Esophagus (tissue), 2 donors: Measurements from ENCODE around the gene CARD9. TPM values are rescaled to one million over a fixed set of nuclear protein-coding genes. Genes with fewer than 3 reads are reported as not detected.
"Not testable (repeated sequence)": the region's sequence is repeated elsewhere in the genome, so short reads cannot be mapped to it uniquely, and the experiment has no call there.

Experiments used
- H3K27ac ChIP-seq, 2 donors: one replicate each; pipeline ENCODE4 v1.5.1; 2013; ENCODE audit warnings: low read depth in 2 of 2, mild to moderate bottlenecking in 2 of 2, inconsistent platforms in 1 of 2, low read length in 1 of 2, moderate library complexity in 1 of 2
- H3K27me3 ChIP-seq, 2 donors: one replicate each; pipeline ENCODE4 v1.6.1; 2013; ENCODE audit warnings: low read length in 2 of 2, control low read depth in 1 of 2, mild to moderate bottlenecking in 1 of 2; ENCODE audit not compliant: insufficient read depth in 2 of 2, control insufficient read depth in 1 of 2
- H3K36me3 ChIP-seq, 2 donors: one replicate each; pipeline ENCODE4 v1.6.1; 2013; ENCODE audit warnings: low read length in 1 of 2; ENCODE audit not compliant: control insufficient read depth in 2 of 2, insufficient read depth in 2 of 2
- H3K4me1 ChIP-seq, 2 donors: one replicate each; pipeline ENCODE4 v1.6.1; 2013; ENCODE audit warnings: low read length in 1 of 2; ENCODE audit not compliant: control insufficient read depth in 2 of 2, insufficient read depth in 2 of 2
- H3K4me3 ChIP-seq, 2 donors: one replicate each; pipeline ENCODE4 v1.5.1; 2013; ENCODE audit warnings: low read length in 2 of 2, mild to moderate bottlenecking in 2 of 2, low read depth in 1 of 2, moderate library complexity in 1 of 2
- H3K9me3 ChIP-seq, 2 donors: one replicate each; pipeline ENCODE4 v1.6.1; 2013; ENCODE audit warnings: mild to moderate bottlenecking in 2 of 2, low read depth in 1 of 2, low read length in 1 of 2, moderate library complexity in 1 of 2; ENCODE audit not compliant: control insufficient read depth in 2 of 2, insufficient read depth in 1 of 2
- WGBS, 2 donors: extraction: QIAGEN DNeasy Blood & Tissue Kit; methylation state at CpG; one replicate each; pipeline ENCODE4 v1.1.7; 2013; 5-methylcytosine and 5-hydroxymethylcytosine counted together
- polyA plus RNA-seq, 2 donors: library from polyadenylated mRNA; stranded (reverse); fragments of 200-250 nt; gene quantifications; one replicate each; pipeline ENCODE4 v1.2.3, GENCODE V29; 2013
- donor health status: healthy with polysubstance abuse.
- donor health status: Bipolar disorder and iron deficiency.

Gene CARD9
- polyA plus RNA-seq, 2 donors: 1.1 to 1.8 TPM

- no peaks in the 10 kb centered on the region for H3K27me3 ChIP-seq
- no peaks in the 10 kb centered on the region for H3K9me3 ChIP-seq
- 78 to 82% methylated on average over 10 to 11 of the region's 11 CpGs for WGBS, 2 donors
- peaks cover 0 to 5% of the 10 kb centered on the region in 2 donors for H3K36me3 ChIP-seq
- no peak overlapping the region for H3K27ac ChIP-seq
- H3K4me1 ChIP-seq: peaks cover 0 to 2% of the 10 kb centered on the region in 2 donors
- H3K4me3 ChIP-seq: no peak overlapping the region
These were observed 20.4 kb downstream of the CARD9 start for GRCh38 chr9:136353088-136353487.

- WGBS, 2 donors: 63 to 66% methylated on average over 16 of the region's 16 CpGs
- Histone ChIP-seq H3K4me1 (peaks cover 0 to 2% of the 10 kb centered on the region in 2 donors), H3K4me3 (no peak overlapping the region), H3K27me3 (no peaks in the 10 kb centered on the region), H3K36me3 (peaks cover 0 to 1% of the 10 kb centered on the region in 2 donors), H3K9me3 (no peaks in the 10 kb centered on the region), H3K27ac (no peak overlapping the region)
These were observed 20.8 kb downstream of the CARD9 start for GRCh38 chr9:136352682-136353081.

- H3K27ac ChIP-seq, H3K36me3 ChIP-seq, H3K4me1 ChIP-seq, H3K9me3 ChIP-seq, H3K27me3 ChIP-seq, H3K4me3 ChIP-seq: not testable (repeated sequence)
- 92 to 93% methylated on average over 15 to 22 of the region's 24 CpGs for WGBS, 2 donors
These were observed 21.6 kb downstream of the CARD9 start for GRCh38 chr9:136351868-136352267.

GRCh38 chr9:136351252-136351800, 22.1 kb downstream of the CARD9 start:
- peaks cover 0 to 2% of the 10 kb centered on the region in 2 donors for H3K4me1 ChIP-seq
- no peaks in the 10 kb centered on the region for H3K36me3 ChIP-seq
- H3K27me3 ChIP-seq: no peaks in the 10 kb centered on the region
- H3K27ac ChIP-seq: no peak overlapping the region
- H3K9me3 ChIP-seq: no peaks in the 10 kb centered on the region
- 73 to 74% methylated on average over 11 of the region's 11 CpGs for WGBS, 2 donors
- H3K4me3 ChIP-seq: no peak overlapping the region

GRCh38 chr9:136349546-136349945, 23.9 kb downstream of the CARD9 start:
- no peak overlapping the region for H3K4me3 ChIP-seq
- no peaks in the 10 kb centered on the region for H3K36me3 ChIP-seq
- peaks cover 0 to 12% of the 10 kb centered on the region in 2 donors for H3K4me1 ChIP-seq
- no peaks in the 10 kb centered on the region for H3K27me3 ChIP-seq
- no peak overlapping the region for H3K27ac ChIP-seq
- H3K9me3 ChIP-seq: no peaks in the 10 kb centered on the region
- 85% methylated on average over 24 of the region's 24 CpGs for WGBS, 2 donors

GRCh38 chr9:136348691-136349090, 24.8 kb downstream of the CARD9 start:
- Histone ChIP-seq H3K36me3 (no peaks in the 10 kb centered on the region), H3K4me1 (peaks cover 0 to 11% of the 10 kb centered on the region in 2 donors), H3K4me3 (no peak overlapping the region), H3K27me3 (no peaks in the 10 kb centered on the region), H3K9me3 (no peaks in the 10 kb centered on the region), H3K27ac (no peak overlapping the region)
- 87% methylated on average over 14 of the region's 14 CpGs for WGBS, 2 donors

- Histone ChIP-seq H3K4me1 (peaks cover under 1 to 16% of the 10 kb centered on the region in 2 donors), H3K4me3 (no peak overlapping the region), H3K27ac (no peak overlapping the region), H3K36me3 (no peaks in the 10 kb centered on the region), H3K9me3 (no peaks in the 10 kb centered on the region), H3K27me3 (no peaks in the 10 kb centered on the region)
- 63 to 72% methylated on average over 34 of the region's 34 CpGs for WGBS, 2 donors
These were observed 25.8 kb downstream of the CARD9 start for GRCh38 chr9:136347472-136348256.

GRCh38 chr9:136346927-136347465, 26.5 kb downstream of the CARD9 start:
- H3K4me1 ChIP-seq: peaks cover 7 to 20% of the 10 kb centered on the region in 2 donors
- H3K36me3 ChIP-seq: no peaks in the 10 kb centered on the region
- no peak overlapping the region for H3K27ac ChIP-seq
- no peak overlapping the region for H3K4me3 ChIP-seq
- H3K9me3 ChIP-seq: no peaks in the 10 kb centered on the region
- 77 to 83% methylated on average over 20 of the region's 20 CpGs for WGBS, 2 donors
- H3K27me3 ChIP-seq: no peaks in the 10 kb centered on the region

GRCh38 chr9:136346157-136346481, 27.4 kb downstream of the CARD9 start:
- H3K27me3 ChIP-seq: no peaks in the 10 kb centered on the region
- H3K36me3 ChIP-seq: no peaks in the 10 kb centered on the region
- H3K27ac ChIP-seq: no peak overlapping the region
- WGBS, 2 donors: 47 to 51% methylated on average over 9 to 10 of the region's 10 CpGs
- H3K4me1 ChIP-seq: peaks cover 7 to 22% of the 10 kb centered on the region in 2 donors
- H3K4me3 ChIP-seq: no peak overlapping the region
- no peaks in the 10 kb centered on the region for H3K9me3 ChIP-seq
